Stimulated activated CD8-positive, alpha-beta memory T cell treated with anti-CD3 and anti-CD28 coated beads, Interleukin-4, amount 100 ng/mL, for 4 hours (primary cell): ENCODE measurements around the gene GDPGP1.

Experiments
- DNase-seq, 2 donors: peaks; one replicate each; pipeline ENCODE4 v3.0.0-alpha.2; 2020; ENCODE audit warnings: low read depth in 2 of 2, low spot score in 1 of 2

GDPGP1 gene

GRCh38 chr15:90225047-90225446, 9.0 kb upstream of the GDPGP1 start:
- DNase-seq = no peak

- no peak for DNase-seq
Measured at GRCh38 chr15:90225504-90226234, 8.3 kb upstream of the GDPGP1 start.

GRCh38 chr15:90227336-90227735, 6.7 kb upstream of the GDPGP1 start:
- DNase-seq = no peak

GRCh38 chr15:90227816-90228772, 5.9 kb upstream of the GDPGP1 start:
- no peak for DNase-seq

DNA sequence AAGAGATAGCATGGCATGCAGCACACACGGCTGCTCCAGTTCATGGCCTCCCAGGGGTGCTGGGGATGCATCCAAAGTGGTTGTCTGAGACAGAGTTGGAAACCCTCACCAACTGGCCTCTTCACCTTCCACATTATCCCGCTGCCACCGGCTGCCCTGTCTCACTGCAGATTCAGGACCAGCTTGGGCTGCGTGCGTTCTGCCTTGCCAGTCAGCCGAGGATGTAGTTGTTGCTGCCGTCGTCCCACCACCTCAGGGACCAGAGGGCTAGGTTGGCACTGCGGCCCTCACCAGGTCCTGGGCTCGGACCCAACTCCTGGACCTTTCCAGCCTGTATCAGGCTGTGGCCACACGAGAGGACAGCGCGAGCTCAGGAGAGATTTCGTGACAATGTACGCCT, 5.0 kb upstream of the GDPGP1 start:
- no peak for DNase-seq

DNA sequence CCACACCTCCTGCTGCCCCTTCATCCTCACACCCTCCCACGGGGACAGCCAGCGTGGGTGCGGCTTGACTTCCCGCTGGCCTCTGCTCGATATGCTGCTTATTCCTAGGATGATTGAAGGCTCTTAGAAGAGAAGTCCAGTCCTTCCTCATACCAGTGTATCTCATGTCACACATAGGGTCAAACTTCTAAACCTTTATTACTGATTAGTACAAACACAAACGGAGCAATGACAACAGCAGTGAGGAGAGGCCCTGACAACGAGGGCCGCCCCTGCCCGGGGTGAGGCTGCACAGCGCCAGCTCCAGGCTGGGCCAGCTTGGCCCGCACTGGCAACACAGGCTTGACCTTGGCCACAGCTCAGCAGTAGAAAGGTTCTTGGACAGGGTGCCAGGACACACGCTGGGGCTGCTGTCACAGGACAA, 3.9 kb upstream of the GDPGP1 start:
- no peak for DNase-seq

- no peak for DNase-seq
Measured at GRCh38 chr15:90230610-90231009, 3.4 kb upstream of the GDPGP1 start.

DNA sequence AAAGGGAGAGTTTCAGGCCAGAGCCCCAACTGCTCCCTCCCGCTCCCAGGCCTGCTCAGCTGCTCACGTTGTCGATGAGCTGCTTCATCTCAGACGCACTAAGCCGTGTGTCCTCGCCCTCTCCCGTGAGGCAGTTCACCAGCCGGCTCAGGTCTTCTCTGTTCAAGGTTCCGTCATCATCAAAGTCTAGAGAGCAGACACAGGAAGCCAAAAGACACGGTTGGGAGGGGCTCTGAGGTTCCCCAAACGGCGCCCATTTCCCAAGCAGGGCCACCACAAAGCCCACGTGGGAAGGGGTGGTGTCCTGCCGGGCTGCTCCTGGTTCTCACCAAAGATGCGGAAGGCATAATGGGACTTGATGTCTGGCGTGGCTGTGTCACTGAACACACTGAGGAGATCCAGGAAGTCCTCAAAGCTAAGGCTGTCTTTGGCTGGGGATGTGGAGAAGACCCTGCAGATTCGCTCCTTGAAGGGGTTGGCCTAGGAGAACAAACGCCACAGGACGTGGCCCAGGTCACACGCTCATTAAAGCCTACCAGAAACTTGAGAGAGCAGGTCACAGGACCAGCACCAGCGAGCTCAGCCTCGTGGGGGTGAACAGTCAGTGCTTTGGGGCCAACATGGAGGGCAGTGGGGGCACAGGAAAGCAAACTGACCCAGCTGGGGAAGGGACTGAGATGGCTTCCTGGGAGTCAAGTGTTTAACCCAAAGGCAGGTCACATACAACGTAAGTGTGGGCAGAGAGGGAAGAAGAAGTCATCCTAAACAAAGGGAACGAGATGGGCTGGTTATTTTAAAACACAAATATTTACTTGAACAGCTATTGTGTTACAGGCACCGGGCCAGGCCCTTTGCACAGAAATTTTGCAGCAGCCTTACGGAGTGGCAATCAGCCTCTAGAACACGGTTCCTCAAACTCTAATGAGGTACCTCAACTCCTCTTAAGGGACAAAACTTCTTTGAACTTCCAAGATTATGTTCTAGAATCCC, 2.7 kb upstream of the GDPGP1 start:
- peak; percentile 41 to 54 for DNase-seq

DNA sequence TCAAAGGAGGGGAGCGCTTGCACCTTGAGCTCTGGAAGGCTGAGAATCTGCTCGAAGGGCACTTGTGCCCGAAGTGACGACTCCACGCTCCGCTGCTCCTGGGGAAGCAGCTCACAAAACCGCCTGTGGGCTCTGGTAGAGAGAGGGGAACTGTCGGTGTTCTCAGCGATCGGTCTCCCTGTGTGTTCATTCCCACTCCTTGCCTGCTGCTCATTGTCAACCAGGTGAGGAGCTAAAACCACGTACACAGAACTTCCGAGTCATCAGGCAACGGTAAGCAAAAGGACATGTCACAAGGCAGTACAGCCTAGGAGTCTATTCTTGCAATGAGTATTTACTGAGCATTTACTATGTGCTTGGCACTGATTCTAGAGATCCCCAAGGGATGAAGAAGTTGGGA, 1.8 kb upstream of the GDPGP1 start:
- no peak for DNase-seq

- DNase-seq = no peak
Measured at GRCh38 chr15:90232941-90233386, 1.0 kb upstream of the GDPGP1 start.

- peak; percentile 84 to 96 for DNase-seq
Measured at GRCh38 chr15:90233387-90234095, 468 bp upstream of the GDPGP1 start, which contains the start of gene CIB1. CIB1 (minus strand) TSS chr15:90233941; CDS start chr15:90233885, 56 bp downstream.

DNA sequence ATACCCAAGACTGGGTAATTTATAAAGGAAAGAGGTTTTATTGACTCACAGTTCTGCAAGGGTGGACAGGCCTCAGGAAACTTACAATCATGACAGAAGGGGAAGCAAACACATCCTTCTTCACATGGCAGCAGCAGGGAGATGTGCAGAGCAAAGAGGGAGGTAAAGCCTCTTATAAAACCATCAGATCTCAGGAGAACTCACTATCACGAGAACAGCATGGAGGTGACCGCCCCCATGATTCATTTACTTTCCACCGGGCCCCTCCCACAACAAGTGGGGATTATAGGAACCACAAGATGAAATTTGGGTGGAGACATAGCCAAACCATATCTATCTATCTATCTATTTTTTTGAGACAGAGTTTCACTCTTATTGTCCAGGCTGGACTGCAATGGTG, 5.4 kb downstream of the GDPGP1 start:
- no peak for DNase-seq

DNA sequence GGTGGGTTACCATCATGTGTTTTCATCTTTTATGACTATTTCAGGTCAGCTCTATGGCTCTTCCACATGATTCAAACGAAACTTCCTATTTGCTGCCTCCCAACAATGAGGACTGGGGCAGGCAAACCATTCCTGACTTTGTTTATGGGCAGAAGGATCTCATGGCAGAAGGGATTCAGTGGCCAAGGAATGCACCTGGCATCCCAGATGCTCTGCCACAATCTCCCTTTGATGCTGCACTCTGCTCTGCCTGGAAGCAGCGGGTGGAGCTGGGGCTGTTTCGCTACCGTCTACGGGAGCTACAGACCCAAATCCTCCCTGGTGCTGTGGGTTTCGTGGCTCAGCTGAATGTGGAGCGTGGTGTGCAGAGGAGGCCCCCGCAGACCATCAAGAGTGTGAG, 6.8 kb downstream of the GDPGP1 start:
- no peak for DNase-seq

DNA sequence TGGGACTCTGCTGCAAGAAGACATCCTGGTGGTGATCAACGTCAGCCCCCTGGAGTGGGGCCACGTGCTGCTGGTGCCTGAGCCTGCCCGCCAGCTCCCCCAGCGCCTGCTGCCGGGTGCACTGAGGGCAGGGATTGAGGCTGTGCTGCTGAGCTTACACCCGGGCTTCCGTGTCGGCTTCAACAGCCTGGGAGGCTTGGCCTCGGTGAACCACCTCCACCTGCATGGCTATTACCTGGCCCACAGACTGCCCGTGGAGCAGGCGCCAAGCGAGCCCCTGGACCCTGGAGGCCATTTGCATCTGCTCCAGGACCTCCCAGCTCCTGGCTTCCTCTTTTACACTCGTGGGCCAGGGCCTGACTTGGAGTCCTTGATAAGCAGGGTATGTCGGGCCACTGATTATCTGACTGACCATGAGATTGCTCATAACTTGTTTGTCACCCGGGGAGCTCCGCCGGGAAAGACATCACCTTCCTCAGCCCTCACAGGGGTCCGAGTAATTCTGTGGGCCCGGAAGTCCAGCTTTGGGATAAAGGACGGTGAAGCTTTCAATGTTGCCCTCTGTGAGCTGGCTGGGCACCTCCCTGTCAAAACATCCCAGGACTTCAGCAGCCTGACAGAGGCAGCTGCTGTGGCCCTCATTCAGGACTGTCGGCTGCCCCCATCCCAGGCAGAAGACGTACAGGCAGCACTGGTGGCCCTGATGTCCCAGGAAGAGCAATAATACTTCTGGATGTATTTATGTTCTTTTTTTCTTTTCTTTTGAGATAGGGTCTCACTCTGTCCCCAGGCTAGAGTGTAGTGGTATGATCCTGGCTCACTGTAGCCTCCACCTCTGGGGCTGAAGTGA, 7.6 kb downstream of the GDPGP1 start:
- DNase-seq = no peak

DNA sequence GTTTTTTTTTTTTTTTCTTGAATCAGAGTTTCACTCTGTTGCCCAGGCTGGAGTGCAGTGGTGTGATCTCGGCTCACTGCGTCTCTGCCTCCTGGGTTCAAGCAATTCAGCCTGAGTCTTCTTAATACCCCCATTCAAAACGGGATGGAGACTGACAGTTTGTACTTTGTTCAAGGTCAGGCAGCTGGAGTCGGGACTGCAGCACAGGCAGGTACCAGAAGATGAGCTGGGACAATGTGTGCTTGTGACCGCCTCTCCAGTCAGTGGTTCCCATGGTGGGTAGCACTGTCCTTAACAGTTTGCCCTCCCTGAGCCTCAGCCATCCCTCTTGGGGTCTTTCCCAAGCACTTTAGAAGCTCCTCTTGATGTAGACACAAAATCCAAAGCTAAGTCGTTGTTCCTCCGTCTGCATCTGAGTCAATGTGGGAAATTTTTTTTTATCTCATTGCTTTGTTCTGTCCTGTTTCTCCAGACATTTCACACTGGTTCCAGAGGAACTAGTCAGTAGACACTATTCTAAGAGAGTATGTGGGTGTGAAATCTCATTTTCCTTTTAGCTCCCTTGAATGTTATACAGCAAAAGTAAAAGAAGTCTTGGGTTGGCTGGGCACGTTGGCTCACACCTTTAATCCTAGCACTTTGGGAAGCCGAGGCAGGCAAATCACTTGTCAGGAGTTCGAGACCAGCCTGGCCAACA, 10.1 kb downstream of the GDPGP1 start:
- DNase-seq = no peak

DNA sequence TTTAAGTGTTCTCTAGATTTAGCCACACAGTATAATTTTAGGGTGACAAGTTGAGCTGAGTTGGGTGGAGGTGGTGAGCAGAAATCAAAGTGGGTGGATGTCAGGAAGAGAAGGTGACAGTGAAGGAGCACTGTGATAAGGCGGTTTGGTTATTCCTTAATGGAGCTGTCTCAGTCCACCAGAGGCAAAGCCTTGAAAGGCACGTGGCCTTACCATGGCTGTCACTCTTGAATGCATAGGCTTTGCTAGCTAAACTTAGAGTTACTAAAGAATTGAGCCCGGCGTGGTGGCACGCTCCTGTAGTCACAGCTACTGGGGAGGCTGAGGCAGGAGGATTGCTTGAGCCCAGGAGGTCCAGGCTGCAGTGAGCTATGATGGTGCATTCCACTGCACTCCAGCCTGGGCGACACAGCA, 14.8 kb downstream of the GDPGP1 start:
- no peak for DNase-seq

DNA sequence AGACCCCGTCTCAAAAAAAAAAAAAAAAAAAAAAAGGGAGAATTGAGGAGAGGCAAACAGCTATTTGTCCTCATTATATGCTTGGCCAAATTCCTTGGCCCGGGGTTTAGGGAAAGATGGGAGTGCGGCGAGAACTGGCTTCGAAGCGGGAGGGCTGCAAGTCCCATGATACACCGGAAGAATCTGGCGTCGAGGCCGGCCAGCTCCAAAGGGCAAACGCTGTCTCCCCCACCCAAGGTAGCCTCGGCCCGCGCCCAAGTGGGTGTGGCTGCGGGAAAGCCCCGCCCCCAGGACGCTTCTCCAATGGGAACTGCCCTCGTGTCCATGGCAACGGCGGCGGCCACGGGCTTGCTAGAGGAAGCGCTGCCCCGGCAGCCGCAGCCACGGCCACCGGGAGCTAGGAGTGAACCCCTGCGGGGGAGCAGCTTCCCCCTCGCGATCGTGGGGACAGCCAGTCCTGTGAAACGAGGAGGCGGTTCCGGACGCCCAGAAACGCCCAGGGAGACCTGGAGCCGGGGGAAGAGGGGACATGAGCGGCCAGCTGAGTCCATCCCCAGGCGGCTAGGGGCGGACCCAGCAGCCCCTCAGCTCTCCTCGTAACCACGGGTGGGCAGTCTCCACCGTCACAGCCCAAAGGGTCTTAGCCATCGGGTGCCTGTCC, 15.3 kb downstream of the GDPGP1 start, which contains the start of gene TTLL13:
TTLL13 (plus strand) TSS at position 354 of the 661 bp plus-strand sequence. CDS start 1,075 bp downstream, outside the sequence.
- peak in 1 of 2 donors; percentile 42 for DNase-seq

DNA sequence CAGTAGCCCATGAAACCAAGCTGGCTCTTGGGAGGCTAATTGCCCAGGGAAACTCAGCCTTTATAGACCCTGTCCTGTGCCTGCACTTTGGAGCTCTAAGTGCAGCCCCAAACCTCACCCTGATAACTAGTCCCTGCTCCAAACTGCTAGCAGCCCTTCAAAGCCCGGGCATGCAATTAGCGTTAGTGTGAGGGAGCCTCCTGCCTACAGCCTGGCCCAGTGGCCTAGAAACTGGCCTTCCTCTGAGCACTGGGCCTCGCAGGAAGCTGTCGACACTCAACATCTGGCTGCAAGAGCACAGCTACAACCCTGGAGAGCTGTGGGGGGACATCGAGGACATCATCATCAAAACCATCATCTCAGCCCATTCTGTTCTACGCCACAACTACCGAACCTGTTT, 23.8 kb downstream of the GDPGP1 start:
- DNase-seq = no peak
